ENCODE data around the gene GRAP2. TPM values are rescaled to one million over a fixed set of nuclear protein-coding genes. Genes with fewer than 3 reads are reported as not detected.

Gene GRAP2
- total and polyA plus RNA-seq, 9 of the 15 experiments (the other 6 are each of a cell fraction or from before 2014, with no cell fraction given) = 4.8 to 88.7 (median 60.4) TPM

- TF ChIP-seq CEBPZ (IDR thresholded peaks at IDR 0.05; ENCODE audit: borderline replicate concordance, low read depth, low read length) (no peak), ZNF408 (CRISPR knock-in tag; IDR thresholded peaks at IDR 0.05; ENCODE audit: low read depth) (no peak), THRA (IDR thresholded peaks at IDR 0.05) (no peak), NKRF (IDR thresholded peaks at IDR 0.05; ENCODE audit: borderline replicate concordance) (no peak), BHLHE40 (IDR thresholded peaks at IDR 0.05; ENCODE audit: low read length) (peak; percentile 26; the same call in 1 of the 2 replicates), SIX5 (IDR thresholded peaks at IDR 0.05; ENCODE audit: borderline replicate concordance in 1 of 2, insufficient read depth in 1 of 2, low read depth in 1 of 2, low read length in 2 of 2) (no peak), CTBP1 (IDR thresholded peaks at IDR 0.05; ENCODE audit: borderline replicate concordance) (peak; percentile 47; the same call in 1 of the 2 replicates), CBX1 (IDR thresholded peaks at IDR 0.05; ENCODE audit: low read depth) (no peak)
Measured at GRCh38 chr22:39908737-39909136, 7.9 kb downstream of the GRAP2 start (continued).

All from K562 (cell line).